ENCODE data around the gene UCP1. TPM values are rescaled to one million over a fixed set of nuclear protein-coding genes. Genes with fewer than 3 reads are reported as not detected.

The UCP1 gene
- total RNA-seq, 3 donors from 2014 or later = 0.29 to 1.3 TPM; not detected in 1

DNA sequence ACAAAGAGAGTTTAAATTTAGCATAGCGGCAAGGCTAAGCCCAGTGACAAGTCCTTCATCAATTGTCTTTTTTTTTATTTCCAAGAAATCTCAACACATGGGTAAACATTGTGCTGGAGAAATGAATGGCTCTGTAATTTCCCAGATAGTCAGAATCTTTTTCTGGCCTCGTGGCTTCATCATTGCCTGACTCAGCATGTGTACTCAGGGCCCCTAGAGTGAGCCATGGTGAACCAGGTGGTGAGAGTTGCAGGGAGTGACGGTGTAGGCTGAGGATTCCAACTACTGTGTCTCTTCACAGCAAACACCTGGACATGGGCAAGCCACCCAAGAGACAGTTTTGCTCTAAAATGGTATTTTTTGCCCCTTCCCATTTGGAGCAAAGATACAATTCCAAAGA, 43.1 kb upstream of the UCP1 start:
- no peaks in the 10 kb centered on the region for H3K27me3 ChIP-seq
- no peak overlapping the region for H3K4me3 ChIP-seq
- H3K9me3 ChIP-seq = no peaks in the 10 kb centered on the region
- intact Hi-C loops (cut with DNase I; ENCODE audit: low total_unique reads) = no loop called here
- no peak for TF ChIP-seq POLR2AphosphoS5 (IDR thresholded peaks at IDR 0.05)
- TF ChIP-seq CTCF (IDR thresholded peaks at IDR 0.05) = no peak
- TF ChIP-seq POLR2A (IDR thresholded peaks at IDR 0.05) = no peak
- H3K36me3 ChIP-seq = no peaks in the 10 kb centered on the region
- no peaks in the 10 kb centered on the region for H3K4me1 ChIP-seq
- H3K27ac ChIP-seq = no peak overlapping the region
- DNase-seq (ENCODE audit: low spot score in 2 of 2) = no peak

- H3K36me3 ChIP-seq = no peaks in the 10 kb centered on the region
- no peak overlapping the region for H3K27ac ChIP-seq
- intact Hi-C loops (cut with DNase I; ENCODE audit: low total_unique reads) = no loop called here
- DNase-seq (ENCODE audit: low spot score in 2 of 2) = no peak
- no peaks in the 10 kb centered on the region for H3K4me1 ChIP-seq
- H3K9me3 ChIP-seq = no peaks in the 10 kb centered on the region
- no peaks in the 10 kb centered on the region for H3K27me3 ChIP-seq
- H3K4me3 ChIP-seq = no peak overlapping the region
- no peak for TF ChIP-seq POLR2AphosphoS5 (IDR thresholded peaks at IDR 0.05)
- TF ChIP-seq CTCF (IDR thresholded peaks at IDR 0.05) = peak; percentile 16 to 64 (median 52)
- TF ChIP-seq POLR2A (IDR thresholded peaks at IDR 0.05) = no peak
Observed at GRCh38 chr4:140609548-140610425, 41.0 kb upstream of the UCP1 start.

- Histone ChIP-seq H3K9me3 (no peaks in the 10 kb centered on the region), H3K4me1 (no peaks in the 10 kb centered on the region), H3K27ac (no peak overlapping the region), H3K36me3 (no peaks in the 10 kb centered on the region), H3K4me3 (no peak overlapping the region), H3K27me3 (no peaks in the 10 kb centered on the region)
- intact Hi-C loops (cut with DNase I; ENCODE audit: low total_unique reads) = no loop called here
- TF ChIP-seq POLR2AphosphoS5 (IDR thresholded peaks at IDR 0.05) (no peak), CTCF (IDR thresholded peaks at IDR 0.05) (no peak), POLR2A (IDR thresholded peaks at IDR 0.05) (no peak)
- no peak for DNase-seq (ENCODE audit: low spot score in 2 of 2)
Observed at GRCh38 chr4:140607852-140608251, 39.1 kb upstream of the UCP1 start.

DNA sequence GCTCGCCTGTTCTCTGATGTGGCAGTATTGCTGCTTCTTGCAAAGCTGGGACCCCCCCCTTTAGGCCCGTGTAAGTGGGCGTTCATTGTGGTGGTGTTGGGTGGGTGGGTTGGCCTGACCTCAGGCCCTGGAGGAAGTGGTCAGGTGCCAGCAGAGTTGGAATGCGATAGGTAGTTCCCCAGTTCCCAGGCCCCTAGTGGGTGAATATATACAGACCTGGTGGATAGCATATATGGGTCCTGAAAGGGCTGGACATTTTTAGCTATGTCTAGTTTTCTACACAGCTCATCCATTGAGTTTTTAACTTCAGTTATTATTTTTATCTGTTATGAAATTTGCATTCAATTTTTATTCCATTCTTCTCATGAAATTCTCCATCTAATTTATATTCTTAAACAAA, 35.8 kb upstream of the UCP1 start:
- TF ChIP-seq POLR2AphosphoS5 (IDR thresholded peaks at IDR 0.05) = no peak
- TF ChIP-seq CTCF (IDR thresholded peaks at IDR 0.05) = no peak
- no peak for TF ChIP-seq POLR2A (IDR thresholded peaks at IDR 0.05)
- no peaks in the 10 kb centered on the region for H3K36me3 ChIP-seq
- no peaks in the 10 kb centered on the region for H3K27me3 ChIP-seq
- no peak overlapping the region for H3K27ac ChIP-seq
- H3K9me3 ChIP-seq = no peaks in the 10 kb centered on the region
- DNase-seq (ENCODE audit: low spot score in 2 of 2) = no peak
- H3K4me1 ChIP-seq = no peaks in the 10 kb centered on the region
- no peak overlapping the region for H3K4me3 ChIP-seq
- intact Hi-C loops (cut with DNase I; ENCODE audit: low total_unique reads) = no loop called here

- Histone ChIP-seq H3K9me3 (no peaks in the 10 kb centered on the region), H3K4me3 (no peak overlapping the region), H3K4me1 (no peaks in the 10 kb centered on the region), H3K27me3 (no peaks in the 10 kb centered on the region), H3K36me3 (no peaks in the 10 kb centered on the region), H3K27ac (no peak overlapping the region)
- TF ChIP-seq POLR2AphosphoS5 (IDR thresholded peaks at IDR 0.05) (no peak), CTCF (IDR thresholded peaks at IDR 0.05) (no peak), POLR2A (IDR thresholded peaks at IDR 0.05) (no peak)
- intact Hi-C loops (cut with DNase I; ENCODE audit: low total_unique reads) = no loop called here
- no peak for DNase-seq (ENCODE audit: low spot score in 2 of 2)
Observed at GRCh38 chr4:140603286-140603685, 34.5 kb upstream of the UCP1 start.
